A549 (cell line): ENCODE data around the gene TEX12. TPM values are rescaled to one million over a fixed set of nuclear protein-coding genes. Genes with fewer than 3 reads are reported as not detected.

Experiments
- ATAC-seq, 2 experiments: fragments of 200-7000 bp in 1 of 2; fragments of >200 bp in 1 of 2; cut with Nextera tagmentation in 1 of 2; cut with Tn5 transposase in 1 of 2; 3 replicates each; pipeline versions ENCODE4 v1.8.0 to v1.9.1; 2018 to 2020; ENCODE audit warnings: mild to moderate bottlenecking in 1 of 2, moderate library complexity in 1 of 2
- CTCF ChIA-PET: fragments of 300-600 bp; sonication (Branson Sonifier 250); formaldehyde crosslinking; extraction: SDS; loops from one replicate; lab custom pipeline; 2021; ENCODE audit warnings: antibody characterized with exemption, inconsistent platforms; lab: Yijun Ruan, JAX
- POLR2A ChIA-PET: fragments of 350-600 bp; formaldehyde crosslinking; extraction: SDS; loops from one replicate; lab custom pipeline; 2021; ENCODE audit warnings: antibody characterized with exemption, inconsistent platforms; lab: Yijun Ruan, JAX
- DNase-seq, 2 experiments: peaks; one replicate each; pipeline versions ENCODE4 v3.0.0 to v3.0.0-alpha.2; 2011 to 2016; ENCODE audit warnings: low read depth in 1 of 2, low spot score in 1 of 2
- FAIRE-seq: peaks from 2 replicates; lab custom pipeline; 2011; peaks lifted over from hg19 to GRCh38; lab: Jason Lieb, UNC
- H3K27ac ChIP-seq, 2 experiments: fragments of >200 bp; sonication (Bioruptor Twin); formaldehyde crosslinking; 3 replicates each; pipeline ENCODE4 v1.5.1; 2016 to 2017
- H3K4me1 ChIP-seq: fragments of >200 bp; sonication (Bioruptor Twin); formaldehyde crosslinking; 3 replicates; pipeline ENCODE4 v1.6.1; 2016
- H3K4me2 ChIP-seq: fragments of >200 bp; sonication (Bioruptor Twin); formaldehyde crosslinking; 3 replicates; pipeline ENCODE4 v1.6.1; 2016
- H3K4me3 ChIP-seq: fragments of >200 bp; sonication (Bioruptor Twin); formaldehyde crosslinking; 3 replicates; pipeline ENCODE4 v1.5.1; 2016
- H3K9me3 ChIP-seq: fragments of >200 bp; sonication (Bioruptor Twin); formaldehyde crosslinking; 3 replicates; pipeline ENCODE4 v1.6.1; 2016
- BCL3 ChIP-seq: fragments of >200 bp; sonication (Bioruptor Twin); formaldehyde crosslinking; IDR thresholded peaks from 3 replicates; pipeline ENCODE4 v1.6.1; 2016
- BHLHE40 ChIP-seq: IDR thresholded peaks from 2 replicates; pipeline ENCODE4 v1.6.1; 2012; ENCODE audit warnings: low read depth, low read length, inconsistent platforms
- CBX2 ChIP-seq: fragments of 200-600 bp; sonication (generic); IDR thresholded peaks from 2 replicates; pipeline ENCODE4 v1.6.1; 2016; ENCODE audit warnings: low read depth, mild to moderate bottlenecking, borderline replicate concordance
- CBX8 ChIP-seq: fragments of 200-600 bp; sonication (generic); IDR thresholded peaks from 2 replicates; pipeline ENCODE4 v1.6.1; 2016
- CHD4 ChIP-seq: fragments of 200-600 bp; sonication (generic); IDR thresholded peaks from 2 replicates; pipeline ENCODE4 v1.6.1; 2016; ENCODE audit warnings: antibody characterized with exemption, mild to moderate bottlenecking, borderline replicate concordance
- CTCF ChIP-seq: fragments of >200 bp; sonication (Bioruptor Twin); formaldehyde crosslinking; IDR thresholded peaks from 3 replicates; pipeline ENCODE4 v1.5.1; 2016
- EP300 ChIP-seq, 2 experiments: fragments of >200 bp; sonication (Bioruptor Twin); formaldehyde crosslinking; IDR thresholded peaks; 2 replicates in 1 of 2; 3 replicates in 1 of 2; pipeline ENCODE4 v1.6.1; 2016 to 2017
- FOSL2 ChIP-seq, 2 experiments: fragments of 450-650 bp in 1 of 2; fragments of >200 bp in 1 of 2; sonication (Bioruptor Twin) in 1 of 2; formaldehyde crosslinking; IDR thresholded peaks; 2 replicates each; pipeline versions ENCODE4 v1.5.0 to v1.6.1; 2016 to 2020; ENCODE audit warnings: mild to moderate bottlenecking in 1 of 2, moderate library complexity in 1 of 2
- HDAC2 ChIP-seq: fragments of 200-600 bp; sonication (generic); IDR thresholded peaks from 2 replicates; pipeline ENCODE4 v1.6.1; 2016
- HEYL ChIP-seq: fragments of 250-450 bp; sonication (Bioruptor Pico); IDR thresholded peaks from 2 replicates; pipeline ENCODE4 v1.8.0; 2021; ENCODE audit warnings: mild to moderate bottlenecking, moderate library complexity
- JUN ChIP-seq, 2 experiments: fragments of >200 bp; sonication (Bioruptor Twin); formaldehyde crosslinking; IDR thresholded peaks; 2 replicates in 1 of 2; 3 replicates in 1 of 2; pipeline ENCODE4 v1.6.1; 2016 to 2017
- KDM1A ChIP-seq: fragments of 200-600 bp; sonication (generic); IDR thresholded peaks from 2 replicates; pipeline ENCODE4 v1.6.1; 2016; ENCODE audit warnings: low read depth, mild to moderate bottlenecking
- KDM5A ChIP-seq: fragments of 200-600 bp; sonication (generic); IDR thresholded peaks from 2 replicates; pipeline ENCODE4 v1.6.1; 2016; ENCODE audit warnings: antibody characterized with exemption, mild to moderate bottlenecking
- NPAS2 ChIP-seq: fragments of 250-450 bp; sonication (Bioruptor Pico); IDR thresholded peaks from 2 replicates; pipeline ENCODE4 v1.8.0; 2022; ENCODE audit warnings: mild to moderate bottlenecking, moderate library complexity, borderline replicate concordance
- NR3C1 ChIP-seq: fragments of >200 bp; sonication (Bioruptor Twin); formaldehyde crosslinking; IDR thresholded peaks from 3 replicates; pipeline ENCODE4 v1.6.1; 2017
- PHF8 ChIP-seq: fragments of 200-600 bp; sonication (generic); IDR thresholded peaks from 2 replicates; pipeline ENCODE4 v1.6.1; 2016; ENCODE audit warnings: low read depth, mild to moderate bottlenecking, antibody characterized with exemption, moderate library complexity, borderline replicate concordance
- POLR2AphosphoS2 ChIP-seq: conservative IDR thresholded peaks from 2 replicates; pipeline ENCODE4 v1.6.1; 2012; ENCODE audit warnings: low read length, improper control_type of control experiment, inconsistent platforms
- RARB ChIP-seq: fragments of 250-450 bp; sonication (Bioruptor Pico); IDR thresholded peaks from 2 replicates; pipeline ENCODE4 v1.8.0; 2021; ENCODE audit warnings: mild to moderate bottlenecking, moderate library complexity
- REST ChIP-seq: fragments of 200-600 bp; sonication (generic); IDR thresholded peaks from 2 replicates; pipeline ENCODE4 v1.6.1; 2016; ENCODE audit warnings: antibody characterized with exemption, mild to moderate bottlenecking, moderate library complexity
- TFCP2L1 ChIP-seq: fragments of 250-450 bp; sonication (Bioruptor Pico); IDR thresholded peaks from 2 replicates; pipeline ENCODE4 v1.5.0; 2021; ENCODE audit warnings: mild to moderate bottlenecking
- ZC3H11A ChIP-seq: fragments of 450-650 bp; IDR thresholded peaks from 2 replicates; pipeline ENCODE4 v1.6.1; 2014; ENCODE audit warnings: antibody characterized with exemption, mild to moderate bottlenecking
- WGBS: methylation state at CpG from one replicate; pipeline ENCODE4 v1.1.6; 2017; ENCODE audit errors: missing lambda C conversion rate; 5-methylcytosine and 5-hydroxymethylcytosine counted together
- polyA plus RNA-seq, 4 experiments: library from polyadenylated mRNA; depleted of rRNA in 3 of 4; stranded (reverse); fragments of >200 nt; fragmentation: RNase III in 1 of 4; extraction: RNeasy Plus Mini Kit Qiagen cat#74134 plus additional on column Dnase treatment in 1 of 4; gene quantifications; 2 replicates in 3 of 4; 3 replicates in 1 of 4; pipeline ENCODE4 v1.2.3, GENCODE V29; 2011 to 2017
- TF ChIP-seq, protein P1 (sequence below): IDR thresholded peaks from 2 replicates; pipeline ENCODE4 v1.6.1; 2012
- TF ChIP-seq, protein P2 (sequence below): fragments of 150-350 bp; IDR thresholded peaks from 2 replicates; pipeline ENCODE4 v1.6.1; 2014; ENCODE audit warnings: low read depth, mild to moderate bottlenecking, low read length

The TEX12 gene
- polyA plus RNA-seq, 2 of the 4 experiments (the other 2 are of a cell fraction): not detected

DNA sequence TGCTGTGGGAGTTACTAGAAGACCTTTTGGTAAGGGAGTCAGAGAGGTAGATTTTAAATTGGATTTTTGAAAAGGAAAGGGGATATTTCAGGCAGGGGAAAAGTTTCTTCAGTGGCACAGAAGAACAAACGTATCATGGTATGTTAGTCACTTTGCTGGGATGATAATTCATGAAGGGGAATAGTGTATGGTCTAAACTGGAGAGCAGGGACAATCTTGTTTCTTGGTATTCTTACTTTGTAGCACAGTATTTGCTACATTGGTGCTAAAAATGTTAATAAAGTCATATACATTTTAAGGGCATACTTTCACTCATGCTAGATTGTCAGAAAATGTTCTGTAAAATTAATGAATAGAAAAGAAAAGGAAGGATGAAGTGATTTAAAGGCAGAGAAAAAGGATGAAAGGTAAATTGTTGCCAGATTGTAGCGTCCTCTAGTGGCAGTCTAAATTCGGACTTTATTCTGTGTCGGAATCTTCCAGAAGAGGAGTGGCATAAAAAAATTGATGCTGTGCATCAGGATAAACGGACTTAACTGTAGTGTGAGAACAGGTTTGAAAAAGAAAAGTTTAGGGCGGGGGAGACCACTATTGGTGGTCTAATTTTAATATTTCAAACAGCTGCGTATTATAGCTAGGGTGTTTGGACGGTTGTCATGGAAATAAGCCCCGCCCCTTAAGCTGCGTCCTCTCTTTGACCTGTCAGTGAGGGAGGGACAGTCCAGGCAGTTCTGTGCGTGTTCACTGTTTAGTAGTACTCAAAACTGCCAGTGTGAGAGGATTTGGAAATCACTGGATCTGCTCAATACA lies 7.8 kb downstream of the TEX12 start, which contains the start of gene BCO2 (continued):
- TF ChIP-seq REST (no peak), HEYL (no peak), FOSL2 (IDR thresholded peaks at IDR 0.05) (no peak), FOSL2 (CRISPR knock-in tag; IDR thresholded peaks at IDR 0.05) (no peak), NPAS2 (CRISPR knock-in tag) (no peak), HDAC2 (no peak), ZC3H11A (no peak), CBX2 (no peak), CTCF (peak; percentile 93), BHLHE40 (no peak)

GRCh38 chr11:112175599-112175952 lies 8.4 kb downstream of the TEX12 start:
- H3K4me2 ChIP-seq: peak overlapping the region; percentile 84
- ATAC-seq (peak in 1 of 2 experiments; percentile 69; a peak in 4 of 6 replicates), DNase-seq (no peak), FAIRE-seq (no peak)
- no peaks in the 10 kb centered on the region for H3K9me3 ChIP-seq
- H3K4me1 ChIP-seq: peaks cover 24% of the 10 kb centered on the region
- peak overlapping the region in 1 of 2 experiments; percentile 63; a peak in 2 of 6 replicates for H3K27ac ChIP-seq
- WGBS: 27% methylated on average over 4 of the region's 4 CpGs
- ChIA-PET POLR2A (interaction anchor here (0.9 to 1.0 kb wide), 2 partner anchors 12 to 89 kb away, joined by 3 to 5 read pairs; partner anchors contain the start of genes IL18, SDHD and TIMM8B), CTCF (interaction anchor here (0.6 to 5.6 kb wide), 18 partner anchors 9 to 89 kb away, joined by 3 to 50 read pairs (median 4); partner anchors contain the start of genes SDHD, TEX12 and TIMM8B)
- TF ChIP-seq NR3C1: no peak
- no peak for TF ChIP-seq KDM5A
- TF ChIP-seq KDM1A: no peak
- TF ChIP-seq CHD4: no peak
- H3K4me3 ChIP-seq: peak overlapping the region; percentile 46

DNA sequence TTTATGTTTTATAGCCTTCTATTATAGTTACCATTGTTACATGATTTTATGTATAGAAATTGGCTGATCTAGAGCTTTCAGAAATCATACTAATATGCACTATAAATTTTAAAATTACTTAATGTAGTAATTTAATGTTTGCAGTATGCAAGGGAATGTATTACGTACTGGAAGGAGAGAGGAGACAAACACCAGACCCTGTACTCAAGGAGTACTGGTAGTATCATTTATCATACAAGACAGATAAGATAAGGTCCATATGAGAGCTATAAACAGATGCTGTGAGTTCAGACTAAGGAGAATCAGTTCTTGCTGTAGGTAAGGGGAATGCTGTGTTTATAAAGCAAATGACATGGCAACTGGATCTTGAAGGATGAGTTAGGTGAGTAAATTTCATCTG lies 8.9 kb downstream of the TEX12 start:
- POLR2A ChIA-PET: no interaction called here
- 92% methylated on average over 1 of the region's 1 CpG for WGBS
- TF ChIP-seq POLR2AphosphoS2 (no peak), NR3C1 (no peak), BCL3 (no peak), RARB (CRISPR knock-in tag) (no peak), TFCP2L1 (CRISPR knock-in tag) (no peak), CBX8 (no peak), PHF8 (no peak), EP300 (IDR thresholded peaks at IDR 0.05) (no peak), NPAS2 (CRISPR knock-in tag) (no peak), JUN (IDR thresholded peaks at IDR 0.05) (no peak), CHD4 (no peak)
- TF ChIP-seq, protein P1, sequence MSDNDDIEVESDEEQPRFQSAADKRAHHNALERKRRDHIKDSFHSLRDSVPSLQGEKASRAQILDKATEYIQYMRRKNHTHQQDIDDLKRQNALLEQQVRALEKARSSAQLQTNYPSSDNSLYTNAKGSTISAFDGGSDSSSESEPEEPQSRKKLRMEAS: no peak
- TF ChIP-seq, protein P2, sequence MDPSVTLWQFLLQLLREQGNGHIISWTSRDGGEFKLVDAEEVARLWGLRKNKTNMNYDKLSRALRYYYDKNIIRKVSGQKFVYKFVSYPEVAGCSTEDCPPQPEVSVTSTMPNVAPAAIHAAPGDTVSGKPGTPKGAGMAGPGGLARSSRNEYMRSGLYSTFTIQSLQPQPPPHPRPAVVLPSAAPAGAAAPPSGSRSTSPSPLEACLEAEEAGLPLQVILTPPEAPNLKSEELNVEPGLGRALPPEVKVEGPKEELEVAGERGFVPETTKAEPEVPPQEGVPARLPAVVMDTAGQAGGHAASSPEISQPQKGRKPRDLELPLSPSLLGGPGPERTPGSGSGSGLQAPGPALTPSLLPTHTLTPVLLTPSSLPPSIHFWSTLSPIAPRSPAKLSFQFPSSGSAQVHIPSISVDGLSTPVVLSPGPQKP: no peak
- no peak overlapping the region for H3K4me3 ChIP-seq
- H3K4me2 ChIP-seq: peak overlapping the region; percentile 84; the same call in 2 of the 3 replicates
- no peak for DNase-seq
- peaks cover 24% of the 10 kb centered on the region for H3K4me1 ChIP-seq
- H3K9me3 ChIP-seq: no peaks in the 10 kb centered on the region
- FAIRE-seq: no peak
- H3K27ac ChIP-seq: no peak overlapping the region
- CTCF ChIA-PET: interaction anchor here (0.9 to 5.6 kb wide), 9 partner anchors 9 to 81 kb away, joined by 3 to 50 read pairs (median 5); partner anchors contain the start of gene TEX12
- ATAC-seq: no peak
